PC-9 (cell line): Measurements from ENCODE around the gene SLN. TPM values are rescaled to one million over a fixed set of nuclear protein-coding genes. Genes with fewer than 3 reads are reported as not detected.
A peak's percentile ranks its signal among the peaks of the same experiment; 100 is the strongest.

ENCODE experiments used
- BruUV-seq: library from RNA; stranded (reverse); fragments of 400-500 nt; replicated peaks from 2 replicates; lab custom pipeline; 2021; lab: Mats Ljungman, UMichigan
- CTCF ChIA-PET: fragments of 300-600 bp; sonication (Branson Sonifier 250); formaldehyde crosslinking; loops from one replicate; lab custom pipeline; 2022; ENCODE audit warnings: antibody characterized with exemption; lab: Charles Lee
- POLR2A ChIA-PET: fragments of 300-600 bp; sonication (Branson Sonifier 250); formaldehyde crosslinking; loops from one replicate; lab custom pipeline; 2022; ENCODE audit warnings: antibody characterized with exemption; ENCODE audit not compliant: unreplicated experiment; lab: Charles Lee
- DNase-seq, 2 experiments: peaks; one replicate each; pipeline versions ENCODE4 v3.0.0 to v3.0.0-alpha.2; 2015 to 2022; ENCODE audit warnings: mixed read lengths in 1 of 2
- H2AFZ ChIP-seq: fragments of 200-600 bp; sonication (generic); 2 replicates; pipeline ENCODE4 v1.8.1; 2017; ENCODE audit warnings: antibody characterized with exemption
- H3F3A ChIP-seq: fragments of 200-600 bp; sonication (generic); 2 replicates; pipeline ENCODE4 v1.8.1; 2017; ENCODE audit warnings: antibody characterized with exemption, mild to moderate bottlenecking, low read depth; ENCODE audit not compliant: insufficient read depth
- H3K27ac ChIP-seq: fragments of 200-600 bp; sonication (generic); 2 replicates; pipeline ENCODE4 v1.6.1; 2016; ENCODE audit warnings: mixed run types
- H3K27me3 ChIP-seq: fragments of 200-600 bp; sonication (generic); 2 replicates; pipeline ENCODE4 v1.6.1; 2016; ENCODE audit warnings: low read depth, mixed run types; ENCODE audit not compliant: insufficient read depth
- H3K36me3 ChIP-seq: fragments of 200-600 bp; sonication (generic); 2 replicates; pipeline ENCODE4 v1.6.1; 2016; ENCODE audit warnings: low read depth, mixed run types
- H3K4me1 ChIP-seq: fragments of 200-600 bp; sonication (generic); replicated peaks from 2 replicates; pipeline ENCODE4 v1.6.1; 2016; ENCODE audit warnings: mixed run types; ENCODE audit not compliant: insufficient read depth
- H3K4me2 ChIP-seq: fragments of 200-600 bp; sonication (generic); 2 replicates; pipeline ENCODE4 v1.6.1; 2017; ENCODE audit warnings: mixed run types
- H3K4me3 ChIP-seq: fragments of 200-600 bp; sonication (generic); 2 replicates; pipeline ENCODE4 v1.6.1; 2016; ENCODE audit warnings: mixed run types
- H3K79me2 ChIP-seq: fragments of 200-600 bp; sonication (generic); 2 replicates; pipeline ENCODE4 v1.6.1; 2017; ENCODE audit warnings: low read depth, mixed run types
- H3K9me2 ChIP-seq: fragments of 200-600 bp; sonication (generic); 2 replicates; pipeline ENCODE4 v1.8.1; 2017; ENCODE audit warnings: mild to moderate bottlenecking; ENCODE audit not compliant: insufficient read depth
- H3K9me3 ChIP-seq: fragments of 200-600 bp; sonication (generic); 2 replicates; pipeline ENCODE4 v1.8.1; 2016; ENCODE audit warnings: low read depth; ENCODE audit not compliant: insufficient read depth
- H4K20me1 ChIP-seq: fragments of 200-600 bp; sonication (generic); 2 replicates; pipeline ENCODE4 v1.8.1; 2017; ENCODE audit not compliant: insufficient read depth
- EZH2 ChIP-seq: fragments of 200-600 bp; sonication (generic); IDR thresholded peaks from 2 replicates; pipeline ENCODE4 v1.8.0; 2017; ENCODE audit warnings: antibody characterized with exemption, low read depth
- intact Hi-C: fragments of 100-400 bp; cut with micrococcal nuclease; formaldehyde crosslinking; loops from one replicate; pipeline ENCODE4 v1.10.0; 2022; ENCODE audit not compliant: unreplicated experiment
- total RNA-seq: library from RNA; stranded (reverse); gene quantifications from 2 replicates; pipeline ENCODE4 v1.2.3, GENCODE V29; 2021
- TF ChIP-seq, protein P1 (sequence below): fragments of 200-600 bp; sonication (generic); conservative IDR thresholded peaks from 2 replicates; pipeline ENCODE4 v1.6.1; 2017; ENCODE audit warnings: mixed run types, antibody characterized with exemption, mild to moderate bottlenecking, moderate library complexity

The SLN gene
- total RNA-seq, 1 experiment from 2014 or later, result not detected

DNA sequence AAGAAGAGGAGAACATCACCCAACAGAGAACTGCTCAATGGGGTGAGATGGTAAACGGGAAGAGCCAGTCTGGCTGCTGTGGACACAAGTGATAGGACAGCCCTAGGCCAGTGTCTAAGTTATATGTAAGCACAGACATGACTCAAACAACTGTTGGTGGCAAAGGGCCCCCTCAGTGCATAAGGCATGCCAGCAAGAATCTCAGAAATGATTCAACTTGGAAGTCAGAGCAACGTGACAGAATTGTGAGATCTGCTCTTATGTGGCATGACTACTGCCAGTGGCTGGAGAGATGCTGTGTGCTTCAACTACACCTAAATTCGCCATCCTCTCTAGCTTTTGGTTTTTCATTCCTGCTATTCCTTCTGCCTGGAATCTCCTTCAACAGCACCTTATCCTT lies 7.4 kb downstream of the SLN start:
- H3K4me3 ChIP-seq, result no peak overlapping the region
- ChIA-PET POLR2A (no interaction called here), CTCF (no interaction called here)
- peak in 1 of 2 experiments; percentile 2 for DNase-seq
- H4K20me1 ChIP-seq, result no peaks in the 10 kb centered on the region
- no peak for TF ChIP-seq EZH2
- TF ChIP-seq, protein P1, sequence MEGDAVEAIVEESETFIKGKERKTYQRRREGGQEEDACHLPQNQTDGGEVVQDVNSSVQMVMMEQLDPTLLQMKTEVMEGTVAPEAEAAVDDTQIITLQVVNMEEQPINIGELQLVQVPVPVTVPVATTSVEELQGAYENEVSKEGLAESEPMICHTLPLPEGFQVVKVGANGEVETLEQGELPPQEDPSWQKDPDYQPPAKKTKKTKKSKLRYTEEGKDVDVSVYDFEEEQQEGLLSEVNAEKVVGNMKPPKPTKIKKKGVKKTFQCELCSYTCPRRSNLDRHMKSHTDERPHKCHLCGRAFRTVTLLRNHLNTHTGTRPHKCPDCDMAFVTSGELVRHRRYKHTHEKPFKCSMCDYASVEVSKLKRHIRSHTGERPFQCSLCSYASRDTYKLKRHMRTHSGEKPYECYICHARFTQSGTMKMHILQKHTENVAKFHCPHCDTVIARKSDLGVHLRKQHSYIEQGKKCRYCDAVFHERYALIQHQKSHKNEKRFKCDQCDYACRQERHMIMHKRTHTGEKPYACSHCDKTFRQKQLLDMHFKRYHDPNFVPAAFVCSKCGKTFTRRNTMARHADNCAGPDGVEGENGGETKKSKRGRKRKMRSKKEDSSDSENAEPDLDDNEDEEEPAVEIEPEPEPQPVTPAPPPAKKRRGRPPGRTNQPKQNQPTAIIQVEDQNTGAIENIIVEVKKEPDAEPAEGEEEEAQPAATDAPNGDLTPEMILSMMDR, result no peak
- BruUV-seq, result no TSS peak
- intact Hi-C loops, result no loop called here
- H3K4me2 ChIP-seq, result peak overlapping the region; percentile 15; the same call in 1 of the 2 replicates
- no peak overlapping the region for H2AFZ ChIP-seq
- peaks cover 12% of the 10 kb centered on the region for H3K4me1 ChIP-seq
- H3K9me3 ChIP-seq, result no peaks in the 10 kb centered on the region
- H3F3A ChIP-seq, result 0 out of 2 replicates have a peak, but pooled peaks cover 4% of the 10 kb centered on the region
- H3K36me3 ChIP-seq, result no peaks in the 10 kb centered on the region
- no peaks in the 10 kb centered on the region for H3K27me3 ChIP-seq
- H3K79me2 ChIP-seq, result no peaks in the 10 kb centered on the region
- H3K27ac ChIP-seq, result no peak overlapping the region
- no peaks in the 10 kb centered on the region; the same call in 1 of the 2 replicates for H3K9me2 ChIP-seq

DNA sequence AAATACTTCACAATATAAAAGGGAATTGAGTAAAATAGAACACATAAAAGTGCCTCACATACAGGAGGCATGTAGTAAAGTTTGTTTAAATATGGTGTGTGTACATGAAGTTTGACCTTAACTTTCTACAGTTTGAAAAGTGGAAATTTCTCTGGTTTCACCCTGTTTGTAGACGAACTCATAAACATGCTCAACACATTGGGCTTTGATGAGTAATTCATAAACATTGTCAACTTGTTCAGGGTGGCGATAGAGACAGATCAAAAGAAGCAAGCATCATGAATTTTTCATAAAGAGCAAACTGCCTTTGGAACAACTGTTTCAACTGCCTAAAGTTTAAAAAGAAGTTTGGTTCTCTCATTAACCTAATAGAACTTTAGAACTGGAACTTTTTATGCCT lies 9.1 kb downstream of the SLN start:
- intact Hi-C loops, result no loop called here
- Histone ChIP-seq H3K9me2 (no peaks in the 10 kb centered on the region; the same call in 1 of the 2 replicates), H3K4me3 (no peak overlapping the region), H4K20me1 (no peaks in the 10 kb centered on the region), H3F3A (0 out of 2 replicates have a peak, but pooled peaks cover 4% of the 10 kb centered on the region), H3K36me3 (no peaks in the 10 kb centered on the region), H3K9me3 (no peaks in the 10 kb centered on the region), H3K4me2 (no peak overlapping the region), H3K27ac (no peak overlapping the region), H3K79me2 (no peaks in the 10 kb centered on the region), H3K27me3 (no peaks in the 10 kb centered on the region), H2AFZ (no peak overlapping the region), H3K4me1 (peaks cover 12% of the 10 kb centered on the region)
- no TSS peak for BruUV-seq
- no peak for TF ChIP-seq EZH2
- TF ChIP-seq, protein P1, result no peak
- CTCF ChIA-PET, result no interaction called here
- DNase-seq, result no peak
- POLR2A ChIA-PET, result no interaction called here

DNA sequence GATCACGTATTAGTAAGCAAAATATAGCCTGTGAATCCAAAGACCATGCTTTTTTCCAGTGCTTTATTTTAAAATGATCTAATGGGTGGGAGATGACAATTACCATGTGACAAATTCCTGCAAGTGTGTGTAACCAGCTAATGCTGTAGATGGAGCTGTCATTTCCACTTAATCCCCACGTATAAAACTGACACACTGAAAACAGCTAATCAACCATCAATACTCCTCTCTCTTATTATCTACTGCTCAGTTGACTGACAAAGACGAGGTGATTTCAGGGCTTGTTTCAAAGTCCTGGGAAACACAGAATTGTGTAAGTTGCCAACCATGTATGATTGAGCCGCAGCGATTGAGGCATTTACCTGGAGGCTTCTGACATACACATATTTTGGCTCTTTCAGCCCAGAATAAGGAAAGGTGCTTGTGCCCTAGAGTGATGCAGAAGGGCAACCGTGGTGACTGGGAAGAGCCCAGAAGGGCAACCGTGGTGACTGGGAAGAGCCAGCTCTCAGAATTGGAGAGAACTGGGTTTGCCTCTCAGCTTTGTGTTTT lies 9.7 kb downstream of the SLN start:
- intact Hi-C loops, result no loop called here
- DNase-seq, result no peak
- no peaks in the 10 kb centered on the region for H4K20me1 ChIP-seq
- no peak overlapping the region for H3K4me2 ChIP-seq
- peaks cover 12% of the 10 kb centered on the region for H3K4me1 ChIP-seq
- H3F3A ChIP-seq, result 0 out of 2 replicates have a peak, but pooled peaks cover 4% of the 10 kb centered on the region
- H3K9me2 ChIP-seq, result no peaks in the 10 kb centered on the region; the same call in 1 of the 2 replicates
- no peaks in the 10 kb centered on the region for H3K9me3 ChIP-seq
- BruUV-seq, result no TSS peak
- TF ChIP-seq, protein P1, result no peak
- no peak for TF ChIP-seq EZH2
- H3K27ac ChIP-seq, result no peak overlapping the region
- no peak overlapping the region for H2AFZ ChIP-seq
- POLR2A ChIA-PET, result no interaction called here
- H3K36me3 ChIP-seq, result no peaks in the 10 kb centered on the region
- H3K4me3 ChIP-seq, result no peak overlapping the region
- CTCF ChIA-PET, result no interaction called here
- no peaks in the 10 kb centered on the region for H3K27me3 ChIP-seq
- no peaks in the 10 kb centered on the region for H3K79me2 ChIP-seq
